ENCODE measurements around the gene THSD4. TPM values are rescaled to one million over a fixed set of nuclear protein-coding genes. Genes with fewer than 3 reads are reported as not detected.

Gene THSD4
- polyA plus RNA-seq, 1 experiment = 18.8 TPM

- no peaks in the 10 kb centered on the region for H3K36me3 ChIP-seq (ENCODE audit: control insufficient read depth, insufficient read depth, low read length)
- ChIA-PET CTCF (interaction anchor here (0.8 kb wide), 1 partner anchor 35 kb away, joined by 3 read pairs; no protein-coding TSS in a partner anchor), POLR2A (no interaction called here)
- no peak for TF ChIP-seq CTCF (IDR thresholded peaks at IDR 0.05; ENCODE audit: insufficient read depth, low read depth, low read length)
- no peak for DNase-seq (ENCODE audit: low read depth)
- no peak overlapping the region for H3K4me3 ChIP-seq (ENCODE audit: low read depth, low read length)
- H3K27me3 ChIP-seq (ENCODE audit: control insufficient read depth, insufficient read depth, low read length) = peaks cover 2% of the 10 kb centered on the region; the same call in 1 of the 2 replicates
These were observed 700.0 kb downstream of the THSD4 start for GRCh38 chr15:71815301-71815700.

GRCh38 chr15:71817351-71817750 is 702.1 kb downstream of the THSD4 start:
- no peak for TF ChIP-seq CTCF (IDR thresholded peaks at IDR 0.05; ENCODE audit: insufficient read depth, low read depth, low read length)
- CTCF ChIA-PET = no interaction called here
- Histone ChIP-seq H3K4me3 (ENCODE audit: low read depth, low read length) (no peak overlapping the region), H3K27me3 (ENCODE audit: control insufficient read depth, insufficient read depth, low read length) (no peaks in the 10 kb centered on the region), H3K36me3 (ENCODE audit: control insufficient read depth, insufficient read depth, low read length) (no peaks in the 10 kb centered on the region; the same call in 1 of the 2 replicates)
- DNase-seq (ENCODE audit: low read depth) = no peak
- POLR2A ChIA-PET = interaction anchor here (0.7 kb wide), 1 partner anchor 37 kb away, joined by 5 read pairs; no protein-coding TSS in a partner anchor

GRCh38 chr15:71820127-71820526 is 704.9 kb downstream of the THSD4 start:
- DNase-seq (ENCODE audit: low read depth) = no peak
- ChIA-PET POLR2A (no interaction called here), CTCF (interaction anchor here (0.6 kb wide), 1 partner anchor 62 kb away, joined by 3 read pairs; no protein-coding TSS in a partner anchor)
- Histone ChIP-seq H3K36me3 (ENCODE audit: control insufficient read depth, insufficient read depth, low read length) (no peaks in the 10 kb centered on the region; the same call in 1 of the 2 replicates), H3K27me3 (ENCODE audit: control insufficient read depth, insufficient read depth, low read length) (no peaks in the 10 kb centered on the region), H3K4me3 (ENCODE audit: low read depth, low read length) (no peak overlapping the region)
- TF ChIP-seq CTCF (IDR thresholded peaks at IDR 0.05; ENCODE audit: insufficient read depth, low read depth, low read length) = no peak

GRCh38 chr15:71821547-71822129 is 706.4 kb downstream of the THSD4 start:
- ChIA-PET CTCF (interaction anchor here (0.6 kb wide), 1 partner anchor 414 kb away, joined by 3 read pairs; no protein-coding TSS in a partner anchor), POLR2A (no interaction called here)
- DNase-seq (ENCODE audit: low read depth) = no peak
- no peaks in the 10 kb centered on the region for H3K27me3 ChIP-seq (ENCODE audit: control insufficient read depth, insufficient read depth, low read length)
- H3K4me3 ChIP-seq (ENCODE audit: low read depth, low read length) = no peak overlapping the region
- no peak for TF ChIP-seq CTCF (IDR thresholded peaks at IDR 0.05; ENCODE audit: insufficient read depth, low read depth, low read length)
- peaks cover 1% of the 10 kb centered on the region for H3K36me3 ChIP-seq (ENCODE audit: control insufficient read depth, insufficient read depth, low read length)

GRCh38 chr15:71822890-71823630 is 707.8 kb downstream of the THSD4 start:
- ChIA-PET POLR2A (no interaction called here), CTCF (interaction anchor here (0.5 kb wide), 1 partner anchor 334 kb away, joined by 3 read pairs; no protein-coding TSS in a partner anchor)
- no peak overlapping the region for H3K4me3 ChIP-seq (ENCODE audit: low read depth, low read length)
- TF ChIP-seq CTCF (IDR thresholded peaks at IDR 0.05; ENCODE audit: insufficient read depth, low read depth, low read length) = no peak
- H3K36me3 ChIP-seq (ENCODE audit: control insufficient read depth, insufficient read depth, low read length) = peaks cover 5% of the 10 kb centered on the region
- no peak for DNase-seq (ENCODE audit: low read depth)
- H3K27me3 ChIP-seq (ENCODE audit: control insufficient read depth, insufficient read depth, low read length) = no peaks in the 10 kb centered on the region

Data from BJ (cell line).